SK-N-MC (cell line): Measurements from ENCODE around the gene ZNF558.

Source experiments
- EZH2 ChIP-seq: fragments of 200-600 bp; sonication (generic); IDR thresholded peaks from one replicate; pipeline ENCODE4 v1.6.1; 2017; ENCODE audit warnings: antibody characterized with exemption
- FOXP2 ChIP-seq: optimal IDR thresholded peaks from 2 replicates; pipeline ENCODE3; 2011; ENCODE audit warnings: mild to moderate bottlenecking, moderate library complexity; ENCODE audit not compliant: insufficient read depth; ENCODE audit errors: extremely low read length, control extremely low read depth
- POLR2AphosphoS5 ChIP-seq: IDR thresholded peaks from 2 replicates; pipeline ENCODE4 v1.6.1; 2012; ENCODE audit warnings: mild to moderate bottlenecking, low read depth, low read length, borderline replicate concordance

GRCh38 chr19:8866344-8866743 is 34.2 kb upstream of the ZNF558 start:
- TF ChIP-seq POLR2AphosphoS5 (no peak), EZH2 (no peak), FOXP2 (no peak)
